ENCODE results near the gene CELA2A. TPM values are rescaled to one million over a fixed set of nuclear protein-coding genes. Genes with fewer than 3 reads are reported as not detected.
"Not testable (repeated sequence)": the region's sequence is repeated elsewhere in the genome, so short reads cannot be mapped to it uniquely, and the experiment has no call there.

The CELA2A gene
- total RNA-seq, 1 experiment from 2014 or later, result not detected

DNA sequence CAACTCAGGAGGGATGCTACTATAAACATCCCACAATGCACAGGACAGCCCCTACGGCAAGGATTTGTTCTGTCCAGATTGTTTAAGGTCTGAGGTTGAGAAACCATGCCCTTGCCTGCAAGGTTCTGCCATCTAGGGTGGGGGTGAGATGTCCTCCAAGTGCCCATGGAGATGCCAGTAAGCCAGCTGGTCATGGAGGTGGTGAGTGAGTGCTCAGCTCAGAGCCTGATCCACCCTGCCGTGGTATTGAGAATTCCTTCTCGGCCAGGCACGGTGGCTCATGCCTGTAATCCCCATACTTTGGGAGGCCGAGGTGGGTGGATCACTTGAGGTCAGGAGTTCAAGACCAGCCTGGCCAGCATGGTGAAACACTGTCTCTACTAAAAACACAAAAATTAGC is 31.6 kb upstream of the CELA2A start:
- no peak for DNase-seq (ENCODE audit: low read depth)

DNA sequence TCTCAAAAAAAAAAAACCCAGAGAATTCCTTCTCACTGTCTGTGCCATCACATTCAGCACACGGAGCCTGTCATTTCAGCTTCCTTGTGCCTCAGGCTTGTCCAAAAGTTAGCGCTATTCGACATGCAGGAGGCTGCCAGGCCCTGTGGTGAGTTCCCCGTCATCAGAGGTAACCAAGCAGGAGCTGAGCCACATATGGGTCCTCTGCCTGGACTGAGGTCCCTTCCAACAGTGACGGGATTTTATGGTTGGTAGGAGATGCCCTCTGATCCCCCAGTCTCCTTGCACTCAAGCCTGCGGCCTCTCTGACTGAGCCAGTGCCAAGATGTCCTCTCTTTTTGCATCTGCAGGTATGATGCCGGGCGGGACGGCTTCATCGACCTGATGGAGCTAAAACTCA is 31.0 kb upstream of the CELA2A start:
- DNase-seq (ENCODE audit: low read depth), result no peak

DNA sequence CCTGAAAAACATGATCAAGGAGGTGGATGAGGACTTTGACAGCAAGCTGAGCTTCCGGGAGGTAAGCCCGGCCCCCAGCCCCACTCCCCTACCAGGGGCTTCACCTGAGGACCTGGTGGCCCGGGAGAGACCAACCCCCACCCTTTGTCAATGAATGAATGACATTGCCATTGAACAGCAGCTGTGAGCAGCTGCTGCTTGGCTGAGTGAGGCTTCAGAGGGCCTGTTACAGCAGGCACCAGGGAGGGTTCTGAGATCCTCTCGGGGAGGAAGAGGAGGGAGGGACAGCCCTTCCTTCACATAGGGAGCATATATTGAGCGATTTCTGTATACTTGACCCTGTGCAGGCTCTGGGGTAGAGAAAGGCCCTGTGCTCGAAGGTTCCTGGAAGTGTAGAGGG is 30.6 kb upstream of the CELA2A start:
- no peak for DNase-seq (ENCODE audit: low read depth)

DNA sequence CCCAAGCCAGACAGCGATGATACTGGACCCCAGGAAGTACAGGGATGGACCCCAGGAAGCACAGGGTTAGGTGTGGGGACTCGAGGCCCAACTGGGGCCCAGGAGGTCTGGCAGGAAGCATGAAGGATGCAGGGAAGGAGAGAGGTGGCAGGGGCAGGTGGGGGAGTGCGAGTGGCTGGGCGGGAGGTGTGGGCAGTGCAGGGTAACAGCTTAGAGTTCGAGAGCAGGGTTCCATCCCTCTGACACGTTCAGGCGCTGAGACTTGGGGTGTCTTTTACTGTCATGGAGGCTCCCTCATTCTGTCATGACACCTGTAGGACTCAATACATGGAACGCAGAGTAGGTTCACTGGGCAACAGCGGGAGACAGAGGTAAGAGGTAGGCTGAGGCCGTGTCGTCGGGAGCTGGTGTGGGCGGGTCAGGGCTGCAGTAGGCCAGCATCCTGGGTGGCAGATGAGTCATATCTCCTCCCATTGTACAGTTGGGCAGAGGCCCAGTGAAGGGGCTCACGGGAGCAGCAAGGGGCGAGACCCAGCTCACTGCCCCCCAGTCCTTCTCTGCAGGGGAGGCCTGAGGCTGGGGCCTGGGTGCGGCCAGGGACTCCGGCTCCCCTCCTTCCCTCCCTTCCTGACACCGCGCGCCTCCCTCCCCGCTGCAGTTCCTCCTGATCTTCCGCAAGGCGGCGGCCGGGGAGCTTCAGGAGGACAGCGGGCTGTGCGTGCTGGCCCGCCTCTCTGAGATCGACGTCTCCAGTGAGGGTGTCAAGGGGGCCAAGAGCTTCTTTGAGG is 29.8 kb upstream of the CELA2A start:
- DNase-seq (ENCODE audit: low read depth), result no peak

DNA sequence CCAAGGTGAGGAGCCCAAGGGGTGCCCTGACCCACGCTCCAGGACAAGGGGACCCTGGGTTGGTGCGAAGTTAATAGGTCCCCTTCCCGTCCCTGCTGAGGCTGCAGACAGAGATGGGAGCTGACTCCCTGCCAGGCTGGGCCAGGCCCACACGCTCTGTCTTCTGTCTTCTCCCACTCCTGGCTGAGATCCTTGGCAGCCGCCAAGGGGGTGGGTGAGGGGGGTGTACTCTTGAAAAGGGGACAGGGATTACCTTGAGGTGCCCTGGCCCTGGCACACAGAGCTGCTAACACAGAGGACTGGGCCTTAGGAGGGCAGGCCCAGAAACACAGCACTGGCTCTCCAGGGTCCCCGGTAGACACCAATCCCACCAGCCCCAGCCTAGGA is 29.3 kb upstream of the CELA2A start:
- no peak for DNase-seq (ENCODE audit: low read depth)

DNA sequence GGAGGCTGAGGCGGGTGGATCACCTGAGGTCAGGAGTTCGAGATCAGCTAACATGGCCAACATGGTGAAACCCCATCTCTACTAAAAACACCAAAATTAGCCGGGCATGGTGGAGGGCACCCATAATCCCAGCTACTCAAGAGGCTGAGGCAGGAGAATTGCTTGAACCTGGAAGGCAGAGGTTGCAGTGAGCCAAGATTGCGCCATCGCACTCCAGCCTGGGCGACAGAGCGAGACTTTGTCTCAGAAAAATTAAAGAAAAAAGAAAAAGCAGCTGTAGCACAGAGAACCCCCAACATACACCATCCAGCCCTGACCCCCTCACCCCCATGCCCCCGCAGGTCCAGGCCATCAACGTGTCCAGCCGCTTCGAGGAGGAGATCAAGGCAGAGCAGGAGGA is 28.3 kb upstream of the CELA2A start:
- not testable (repeated sequence) for DNase-seq (ENCODE audit: low read depth)

DNA sequence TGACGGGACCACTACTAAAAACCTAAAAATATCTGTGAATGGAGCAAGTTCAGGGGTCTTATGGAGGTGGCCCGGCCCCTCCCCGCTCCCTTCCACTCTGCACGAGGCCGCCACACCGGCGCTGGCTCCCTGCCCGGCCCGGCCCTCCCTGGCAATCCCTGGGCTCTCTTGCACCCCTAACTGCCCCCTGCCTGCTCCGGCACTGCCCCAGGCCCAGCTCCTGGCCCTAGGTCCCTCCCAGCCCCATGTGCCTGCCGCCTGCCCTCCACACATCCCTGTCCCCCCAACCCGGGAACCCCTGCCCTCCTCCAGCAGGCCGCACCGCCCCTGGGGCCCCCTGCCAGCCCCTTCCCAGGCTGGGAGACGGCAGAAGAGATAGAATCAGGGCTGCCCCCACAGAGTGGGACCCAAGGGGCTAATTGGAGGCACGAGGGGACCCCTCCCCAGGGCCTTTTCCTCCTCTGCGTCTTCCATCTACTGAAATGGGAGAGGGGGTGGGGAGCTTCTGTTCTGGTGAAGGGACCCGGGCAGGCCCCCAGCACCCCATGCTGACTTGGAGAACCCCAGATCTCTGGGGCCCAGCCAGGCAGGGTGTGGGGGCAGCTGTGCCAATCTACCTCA is 27.6 kb upstream of the CELA2A start:
- no peak for DNase-seq (ENCODE audit: low read depth)

DNA sequence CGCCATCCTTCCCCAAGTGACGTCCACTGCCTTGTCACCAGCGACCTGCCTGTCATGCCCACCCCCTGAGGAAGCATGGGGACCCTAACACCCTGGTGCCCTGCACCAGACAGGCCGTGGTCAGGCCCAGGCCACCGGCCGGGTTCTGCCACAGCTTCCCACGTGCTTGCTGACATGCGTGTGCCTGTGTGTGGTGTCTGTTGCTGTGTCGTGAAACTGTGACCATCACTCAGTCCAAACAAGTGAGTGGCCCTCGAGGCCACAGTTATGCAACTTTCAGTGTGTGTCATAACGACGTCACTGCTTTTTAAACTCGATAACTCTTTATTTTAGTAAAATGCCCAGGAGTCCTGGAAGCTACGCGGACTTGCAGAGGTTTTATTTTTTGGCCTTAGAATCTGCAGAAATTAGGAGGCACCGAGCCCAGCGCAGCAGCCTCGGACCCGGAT is 26.8 kb upstream of the CELA2A start:
- DNase-seq (ENCODE audit: low read depth), result peak; percentile 47

DNA sequence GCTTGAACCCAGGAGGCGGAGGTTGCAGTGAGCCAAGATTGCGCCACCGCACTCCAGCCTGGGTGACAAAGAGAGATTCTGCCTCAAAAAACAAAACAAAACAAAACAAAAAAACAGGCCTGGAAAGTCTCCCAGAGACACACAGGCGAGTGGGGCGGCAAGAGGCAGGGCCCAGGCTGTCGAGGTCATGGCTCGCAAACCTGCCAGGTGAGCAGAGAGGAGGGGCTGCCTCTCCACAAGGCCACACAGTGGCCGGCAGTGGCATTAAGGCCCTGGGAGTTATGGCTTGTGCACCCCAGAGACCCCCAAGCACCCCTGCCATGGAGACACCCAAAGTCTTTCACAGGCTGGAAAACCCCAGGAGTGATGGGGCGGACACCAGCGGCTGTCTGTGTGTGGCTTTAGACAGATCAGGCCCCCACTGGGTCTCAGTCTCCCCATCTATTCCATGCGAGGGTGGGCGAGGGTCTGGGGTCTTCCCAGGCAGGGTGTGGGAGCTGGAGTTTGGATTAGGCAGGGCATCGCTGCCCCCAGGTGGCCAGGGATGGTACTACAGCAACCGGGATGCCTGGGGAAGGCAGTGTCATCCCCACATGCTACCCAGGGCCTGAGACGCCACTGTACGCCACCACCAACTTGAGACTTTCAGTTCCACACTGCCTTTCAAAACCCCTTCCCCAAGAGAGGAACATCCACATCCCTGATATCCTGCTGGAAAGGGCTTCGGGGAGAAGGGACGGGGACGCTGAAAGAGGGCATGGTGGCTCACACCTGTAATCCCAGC is 25.6 kb upstream of the CELA2A start:
- DNase-seq (ENCODE audit: low read depth), result peak; percentile 65

DNA sequence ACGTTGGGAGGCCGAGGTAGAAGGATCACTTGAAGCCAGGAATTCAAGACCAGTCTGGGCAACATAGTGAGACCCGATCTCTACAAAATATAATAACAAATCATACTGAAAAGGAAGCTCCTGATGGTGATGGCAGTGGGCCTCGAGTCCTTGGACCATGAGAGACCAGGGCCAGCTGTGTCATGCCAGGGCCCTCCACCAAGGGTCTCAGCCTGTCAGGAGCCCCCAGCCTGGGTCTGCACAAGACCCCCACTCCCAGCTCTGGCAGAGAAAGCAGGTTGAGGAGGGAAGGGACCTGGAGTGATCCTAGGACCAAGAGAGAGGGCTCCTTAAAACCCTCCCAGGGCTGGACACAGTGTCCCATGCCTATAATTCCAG is 25.0 kb upstream of the CELA2A start:
- DNase-seq (ENCODE audit: low read depth), result no peak

DNA sequence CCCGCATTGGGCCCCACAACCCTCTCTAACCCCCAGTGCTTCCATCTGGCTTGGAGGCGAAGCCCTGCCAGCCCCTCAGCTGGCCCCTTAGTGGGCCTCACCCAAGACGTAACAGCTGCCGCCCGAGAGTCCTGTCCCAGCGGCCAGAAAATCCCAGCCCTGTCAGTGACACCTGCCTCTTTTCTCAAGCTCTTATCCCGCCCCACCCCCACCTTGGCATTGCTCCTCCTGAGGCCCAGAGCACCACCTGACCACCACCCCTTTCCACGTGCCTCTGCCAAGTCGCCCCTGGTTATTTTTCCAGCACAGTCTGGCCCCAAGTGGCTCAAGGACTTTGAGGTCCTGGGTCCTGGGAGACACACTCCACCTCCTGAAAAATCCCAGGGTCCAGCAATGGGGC is 24.2 kb upstream of the CELA2A start:
- DNase-seq (ENCODE audit: low read depth), result no peak

DNA sequence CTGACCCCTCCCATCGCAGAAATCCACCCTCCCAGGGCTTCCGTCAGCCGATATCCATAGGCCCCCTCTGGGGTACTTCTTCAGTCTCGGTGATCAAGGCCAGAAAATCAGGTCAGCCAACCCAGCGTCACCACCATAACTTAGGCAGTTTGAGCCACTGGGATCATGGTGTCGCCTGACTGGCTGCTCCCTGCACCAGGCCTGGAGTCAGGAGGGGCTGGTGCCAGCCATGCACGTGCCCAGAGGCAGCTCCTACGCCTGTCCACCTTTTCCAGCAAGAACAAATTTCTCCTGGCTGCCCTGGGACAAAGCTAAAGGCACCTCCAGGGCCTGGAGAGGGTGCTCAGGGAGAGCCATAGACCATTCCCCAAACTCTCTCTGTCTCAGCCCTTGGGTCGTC is 23.1 kb upstream of the CELA2A start:
- no peak for DNase-seq (ENCODE audit: low read depth)

DNA sequence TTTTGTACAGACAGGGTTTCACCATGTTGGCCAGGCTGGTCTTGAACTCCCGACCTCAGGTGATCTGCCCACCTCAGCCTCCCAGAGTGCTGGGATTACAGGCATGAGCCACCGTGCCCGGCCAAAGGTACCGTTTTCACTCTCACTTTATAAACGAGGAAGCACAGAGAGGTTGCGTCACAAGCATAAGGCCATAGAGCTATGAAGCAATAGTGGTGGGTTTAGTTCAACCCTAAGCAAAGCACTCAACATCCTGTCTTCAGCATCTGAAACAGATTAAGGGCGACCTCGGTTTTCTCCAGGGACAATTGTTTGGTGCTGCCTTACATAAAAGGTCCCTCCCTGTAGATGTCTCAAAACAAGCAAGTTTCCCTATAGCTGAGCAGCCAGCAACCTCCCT is 21.8 kb upstream of the CELA2A start:
- DNase-seq (ENCODE audit: low read depth), result not testable (repeated sequence)

DNA sequence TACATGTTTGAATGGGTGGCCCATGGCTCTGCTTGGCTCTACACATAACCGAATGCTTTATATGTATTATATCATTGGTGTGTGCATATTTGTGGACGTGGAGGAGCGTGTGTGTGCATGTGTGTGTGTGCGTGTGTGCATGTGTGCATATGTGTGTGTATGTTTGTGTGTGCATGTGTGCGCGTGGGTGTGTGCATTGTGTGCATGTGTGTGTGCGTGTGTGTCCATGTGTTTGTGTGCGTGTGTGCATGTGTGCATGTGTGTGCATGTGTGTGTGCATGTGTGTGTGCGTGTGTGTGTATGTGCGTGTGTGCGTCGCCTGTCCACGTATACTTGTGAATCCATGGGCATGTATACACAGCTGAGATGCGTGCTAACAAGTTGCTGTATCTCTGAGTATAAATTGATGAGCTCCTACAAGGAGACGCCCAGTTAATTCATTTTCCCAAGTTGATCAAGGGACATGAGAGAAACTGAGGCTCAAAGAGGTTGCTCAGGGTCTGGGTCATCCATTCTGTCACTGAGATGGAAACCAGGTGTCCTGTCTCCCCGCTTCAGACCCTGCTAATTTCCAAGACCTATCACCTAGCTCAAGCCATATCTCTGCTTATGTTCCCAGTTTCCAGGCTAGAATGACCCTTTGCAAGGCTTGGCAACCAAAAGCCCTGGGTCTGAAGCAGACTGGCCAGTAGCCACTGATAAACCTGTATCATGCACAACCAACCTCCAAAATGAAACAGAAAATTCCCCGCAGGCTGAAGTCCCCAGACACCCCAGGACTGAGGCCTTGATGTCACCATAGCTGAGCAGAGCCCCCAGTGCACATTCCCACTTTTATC is 21.1 kb upstream of the CELA2A start:
- no peak for DNase-seq (ENCODE audit: low read depth)

DNA sequence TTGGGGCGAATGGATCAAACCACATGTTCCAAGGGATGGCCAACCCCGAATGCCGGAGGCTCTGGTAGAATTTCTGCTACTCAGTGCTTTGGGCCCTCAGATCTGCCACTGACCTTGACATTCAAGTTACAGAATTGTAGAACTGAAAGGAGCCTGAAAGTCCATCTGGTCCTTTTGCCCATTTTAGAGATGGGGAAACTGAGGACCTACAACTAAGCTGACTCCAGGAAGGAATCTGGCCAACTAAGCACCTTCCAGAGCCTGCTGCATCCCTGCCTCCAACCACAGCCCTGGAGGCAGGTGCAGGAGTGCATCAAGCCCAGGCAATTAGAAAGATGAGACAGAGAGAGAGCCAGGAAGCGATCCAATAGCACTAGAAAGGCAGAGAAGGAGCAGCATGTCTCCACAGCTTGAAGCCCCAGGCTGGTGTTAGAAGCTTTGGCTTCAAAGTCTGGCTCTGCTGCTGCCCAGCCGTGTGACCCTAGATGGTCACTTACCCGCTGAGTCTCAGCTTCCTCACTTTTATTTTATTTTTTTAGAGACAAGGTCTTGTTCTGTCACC is 19.6 kb upstream of the CELA2A start:
- DNase-seq (ENCODE audit: low read depth), result no peak

DNA sequence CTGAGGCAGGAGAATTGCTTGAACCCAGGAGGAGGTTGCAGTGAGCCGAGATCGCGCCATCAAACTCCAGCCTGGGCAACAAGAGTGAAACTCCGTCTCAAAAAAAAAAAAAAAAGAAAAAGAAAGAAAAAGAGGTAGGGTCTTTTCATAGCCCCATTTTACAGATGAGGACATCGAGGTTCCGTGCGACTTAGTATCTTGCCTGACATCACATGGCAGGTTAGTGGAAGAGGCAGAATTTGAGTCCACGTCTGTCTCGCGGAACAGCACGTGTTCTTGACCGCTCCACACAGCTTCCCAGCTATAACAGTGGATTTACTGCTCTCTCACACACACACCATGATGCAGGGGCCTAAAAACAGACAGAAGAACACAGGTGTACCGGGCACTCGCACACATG is 17.2 kb upstream of the CELA2A start:
- no peak for DNase-seq (ENCODE audit: low read depth)

DNA sequence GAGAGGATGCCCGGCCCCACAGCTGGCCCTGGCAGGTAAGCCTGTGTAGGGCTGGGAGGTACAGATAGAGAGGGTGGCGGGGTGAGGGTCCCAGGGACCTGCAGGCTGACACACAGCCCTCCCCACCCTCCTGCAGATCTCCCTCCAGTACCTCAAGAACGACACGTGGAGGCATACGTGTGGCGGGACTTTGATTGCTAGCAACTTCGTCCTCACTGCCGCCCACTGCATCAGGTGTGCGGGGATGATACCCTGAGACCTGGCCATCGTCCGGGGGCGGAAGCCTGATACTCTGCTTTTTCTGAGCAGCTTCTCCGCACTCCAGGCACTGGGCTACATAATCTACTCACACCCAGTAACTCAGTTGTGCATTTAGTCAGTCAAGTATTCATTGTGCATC is 16.2 kb upstream of the CELA2A start:
- DNase-seq (ENCODE audit: low read depth), result no peak

DNA sequence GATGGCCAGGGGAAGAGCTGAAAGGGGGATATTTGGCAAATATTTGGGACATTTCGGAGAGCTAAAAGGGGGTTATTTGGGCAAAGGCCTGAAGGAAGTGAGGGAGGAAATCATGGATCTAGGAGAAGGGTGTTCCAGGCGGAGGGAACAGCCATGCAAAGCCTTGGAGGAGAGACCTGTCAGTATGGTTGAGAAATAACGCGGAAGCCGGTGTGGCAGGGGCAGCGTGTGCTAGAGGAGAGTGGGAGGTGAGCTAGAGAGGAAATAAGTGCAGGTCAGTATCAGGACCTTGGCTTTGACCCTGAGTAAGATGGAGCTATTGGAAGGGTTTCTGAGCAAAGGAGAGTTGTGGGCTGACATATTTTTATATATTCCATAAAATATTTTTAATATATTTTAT is 15.3 kb upstream of the CELA2A start:
- DNase-seq (ENCODE audit: low read depth), result no peak

DNA sequence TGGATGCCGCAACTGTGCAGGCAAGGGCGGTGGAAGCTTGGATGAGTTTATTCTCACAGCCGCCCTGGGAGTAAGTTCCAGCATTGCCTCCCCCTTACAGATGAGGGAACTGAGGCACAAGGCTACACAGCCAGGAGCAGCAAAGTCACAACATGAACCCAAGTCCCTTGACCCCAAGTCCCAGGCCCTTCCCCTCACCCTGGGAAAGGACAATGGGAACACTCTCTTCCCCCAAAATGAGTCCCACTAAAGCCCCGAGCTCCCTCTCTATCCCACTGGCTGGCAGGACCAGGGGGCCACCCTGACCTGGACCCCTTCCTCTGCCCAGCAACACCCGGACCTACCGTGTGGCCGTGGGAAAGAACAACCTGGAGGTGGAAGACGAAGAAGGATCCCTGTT is 14.4 kb upstream of the CELA2A start:
- DNase-seq (ENCODE audit: low read depth), result no peak

DNA sequence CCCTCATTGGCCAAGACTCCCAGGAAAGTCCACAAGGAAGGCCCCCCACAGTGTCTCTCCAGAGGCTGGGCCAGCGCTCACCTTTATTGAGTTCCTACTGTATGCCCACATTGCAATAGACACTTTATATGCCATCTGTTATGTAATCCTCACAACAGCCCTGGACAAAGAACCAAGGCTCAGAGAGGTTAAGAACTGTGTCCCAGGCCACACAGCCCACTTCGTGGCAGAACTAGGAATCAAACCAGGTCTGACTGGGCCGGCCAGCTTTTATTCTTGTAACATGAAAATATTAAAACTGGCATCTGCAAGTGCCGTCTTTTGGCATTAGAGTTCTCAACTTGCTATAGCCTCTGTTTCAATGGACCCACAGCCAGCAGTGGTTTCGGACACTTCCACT is 13.8 kb upstream of the CELA2A start:
- no peak for DNase-seq (ENCODE audit: low read depth)

DNA sequence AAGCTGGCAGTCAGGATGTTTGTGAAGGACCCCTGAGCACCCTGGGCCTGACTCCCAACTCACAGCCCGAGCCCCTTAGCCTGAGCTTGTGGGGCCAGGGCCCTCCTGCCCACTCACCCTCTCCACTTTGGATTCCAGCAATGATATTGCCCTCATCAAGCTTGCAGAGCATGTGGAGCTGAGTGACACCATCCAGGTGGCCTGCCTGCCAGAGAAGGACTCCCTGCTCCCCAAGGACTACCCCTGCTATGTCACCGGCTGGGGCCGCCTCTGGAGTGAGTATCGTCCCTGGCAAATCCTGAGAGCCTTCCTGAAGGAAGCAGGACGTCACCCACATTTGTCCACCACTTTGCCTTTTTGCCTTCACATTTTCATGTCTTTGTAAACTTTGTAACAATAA is 13.3 kb upstream of the CELA2A start:
- no peak for DNase-seq (ENCODE audit: low read depth)

All from HT1080 (cell line).